ENCODE data around the gene DOCK4. TPM values are rescaled to one million over a fixed set of nuclear protein-coding genes. Genes with fewer than 3 reads are reported as not detected.

Gene DOCK4
- total and polyA plus RNA-seq, 10 of the 15 experiments (the other 5 are each of a cell fraction or from before 2014, with no cell fraction given) = 0.03 to 0.73 (median 0.38) TPM

DNA sequence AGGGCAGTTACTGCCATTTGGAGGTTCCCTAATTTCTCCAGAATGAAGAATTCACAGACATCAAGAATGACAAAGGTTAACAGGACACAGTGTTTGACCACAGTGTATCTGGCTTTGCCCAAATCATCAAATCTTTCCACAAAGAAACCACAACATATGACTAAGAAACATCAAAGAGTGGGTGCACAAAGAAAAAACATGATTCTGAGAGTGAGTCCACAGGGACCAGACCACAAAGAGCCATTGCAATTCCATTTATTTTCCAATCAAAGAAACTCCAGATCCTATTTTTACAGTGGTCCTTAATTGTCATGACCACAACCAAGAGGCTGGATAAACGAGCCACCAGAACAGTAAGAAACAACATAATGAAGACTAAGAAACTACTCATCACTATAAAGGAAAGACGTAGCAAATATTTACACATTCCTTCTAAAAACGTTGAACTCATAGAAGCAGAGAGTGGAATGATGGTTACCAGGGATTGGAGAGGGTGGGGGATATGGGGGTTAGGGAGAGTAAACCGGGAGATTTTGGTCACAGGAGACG lies 286.5 kb downstream of the DOCK4 start (continued):
- TF ChIP-seq, protein P1, sequence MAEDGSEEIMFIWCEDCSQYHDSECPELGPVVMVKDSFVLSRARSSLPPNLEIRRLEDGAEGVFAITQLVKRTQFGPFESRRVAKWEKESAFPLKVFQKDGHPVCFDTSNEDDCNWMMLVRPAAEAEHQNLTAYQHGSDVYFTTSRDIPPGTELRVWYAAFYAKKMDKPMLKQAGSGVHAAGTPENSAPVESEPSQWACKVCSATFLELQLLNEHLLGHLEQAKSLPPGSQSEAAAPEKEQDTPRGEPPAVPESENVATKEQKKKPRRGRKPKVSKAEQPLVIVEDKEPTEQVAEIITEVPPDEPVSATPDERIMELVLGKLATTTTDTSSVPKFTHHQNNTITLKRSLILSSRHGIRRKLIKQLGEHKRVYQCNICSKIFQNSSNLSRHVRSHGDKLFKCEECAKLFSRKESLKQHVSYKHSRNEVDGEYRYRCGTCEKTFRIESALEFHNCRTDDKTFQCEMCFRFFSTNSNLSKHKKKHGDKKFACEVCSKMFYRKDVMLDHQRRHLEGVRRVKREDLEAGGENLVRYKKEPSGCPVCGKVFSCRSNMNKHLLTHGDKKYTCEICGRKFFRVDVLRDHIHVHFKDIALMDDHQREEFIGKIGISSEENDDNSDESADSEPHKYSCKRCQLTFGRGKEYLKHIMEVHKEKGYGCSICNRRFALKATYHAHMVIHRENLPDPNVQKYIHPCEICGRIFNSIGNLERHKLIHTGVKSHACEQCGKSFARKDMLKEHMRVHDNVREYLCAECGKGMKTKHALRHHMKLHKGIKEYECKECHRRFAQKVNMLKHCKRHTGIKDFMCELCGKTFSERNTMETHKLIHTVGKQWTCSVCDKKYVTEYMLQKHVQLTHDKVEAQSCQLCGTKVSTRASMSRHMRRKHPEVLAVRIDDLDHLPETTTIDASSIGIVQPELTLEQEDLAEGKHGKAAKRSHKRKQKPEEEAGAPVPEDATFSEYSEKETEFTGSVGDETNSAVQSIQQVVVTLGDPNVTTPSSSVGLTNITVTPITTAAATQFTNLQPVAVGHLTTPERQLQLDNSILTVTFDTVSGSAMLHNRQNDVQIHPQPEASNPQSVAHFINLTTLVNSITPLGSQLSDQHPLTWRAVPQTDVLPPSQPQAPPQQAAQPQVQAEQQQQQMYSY (CRISPR knock-in tag; IDR thresholded peaks at IDR 0.05) = no peak

DNA sequence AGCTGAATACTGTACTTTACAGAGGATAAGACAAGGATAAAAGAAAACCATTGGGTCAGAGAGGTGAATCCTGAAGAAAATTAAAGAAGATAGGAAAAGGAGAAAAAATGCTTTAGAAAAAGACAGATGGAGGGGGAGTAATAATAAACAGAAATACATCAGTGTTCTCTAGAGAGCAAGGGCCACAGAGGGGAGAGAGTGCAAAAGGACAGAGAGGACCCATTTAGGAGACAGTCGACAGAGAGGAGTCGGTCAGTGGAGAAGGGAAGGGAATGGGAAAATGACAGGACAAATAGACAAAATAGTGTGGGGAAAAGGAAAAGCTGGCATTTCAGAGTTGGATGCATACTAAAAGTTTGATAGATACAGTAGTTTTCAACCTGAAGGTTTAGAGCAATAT lies 287.0 kb downstream of the DOCK4 start:
- Histone ChIP-seq H3K27ac (ENCODE audit: control insufficient read depth, insufficient read depth) (no peak overlapping the region), H3K9me3 (replicated peaks; ENCODE audit: control insufficient read depth, insufficient read depth, low read length) (no peaks in the 10 kb centered on the region), H3K79me2 (ENCODE audit: control insufficient read depth, insufficient read depth, low read length) (no peaks in the 10 kb centered on the region), H2AFZ (ENCODE audit: control insufficient read depth, low read depth, low read length) (no peak overlapping the region), H3K4me3 (no peak overlapping the region), H3K4me2 (ENCODE audit: control insufficient read depth, insufficient read depth) (no peak overlapping the region), H3K36me3 (ENCODE audit: control insufficient read depth in 2 of 2, insufficient read depth in 2 of 2, low read length in 1 of 2) (no peaks in the 10 kb centered on the region), H3K27me3 (replicated peaks in 1 of 2; ENCODE audit: control insufficient read depth in 2 of 2, insufficient read depth in 2 of 2, low read length in 1 of 2) (no peaks in the 10 kb centered on the region), H4K20me1 (ENCODE audit: control insufficient read depth, insufficient read depth) (no peaks in the 10 kb centered on the region), H3K4me1 (ENCODE audit: control insufficient read depth, insufficient read depth, low read length) (no peaks in the 10 kb centered on the region), H3K9ac (ENCODE audit: control insufficient read depth, insufficient read depth, low read length) (no peak overlapping the region)
- ChIA-PET RAD21 (ENCODE audit: unreplicated experiment) (no interaction called here), CTCF (no interaction called here), SMC1A (ENCODE audit: uncharacterized antibody, unreplicated experiment) (no interaction called here), POLR2A (no interaction called here)
- ATAC-seq = no peak
- intact Hi-C loops (cut with micrococcal nuclease; ENCODE audit: unreplicated experiment) (no loop called here), in situ Hi-C loops (cut with MboI) (no loop called here)
- BruUV-seq (replicated peaks) = no TSS peak
- DNase-seq (ENCODE audit: low read depth, low spot score) = no peak
- TF ChIP-seq SRF (IDR thresholded peaks at IDR 0.05; ENCODE audit: low read depth in 2 of 2, low read length in 2 of 2) = no peak
- TF ChIP-seq, protein P2, sequence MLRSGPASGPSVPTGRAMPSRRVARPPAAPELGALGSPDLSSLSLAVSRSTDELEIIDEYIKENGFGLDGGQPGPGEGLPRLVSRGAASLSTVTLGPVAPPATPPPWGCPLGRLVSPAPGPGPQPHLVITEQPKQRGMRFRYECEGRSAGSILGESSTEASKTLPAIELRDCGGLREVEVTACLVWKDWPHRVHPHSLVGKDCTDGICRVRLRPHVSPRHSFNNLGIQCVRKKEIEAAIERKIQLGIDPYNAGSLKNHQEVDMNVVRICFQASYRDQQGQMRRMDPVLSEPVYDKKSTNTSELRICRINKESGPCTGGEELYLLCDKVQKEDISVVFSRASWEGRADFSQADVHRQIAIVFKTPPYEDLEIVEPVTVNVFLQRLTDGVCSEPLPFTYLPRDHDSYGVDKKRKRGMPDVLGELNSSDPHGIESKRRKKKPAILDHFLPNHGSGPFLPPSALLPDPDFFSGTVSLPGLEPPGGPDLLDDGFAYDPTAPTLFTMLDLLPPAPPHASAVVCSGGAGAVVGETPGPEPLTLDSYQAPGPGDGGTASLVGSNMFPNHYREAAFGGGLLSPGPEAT (IDR thresholded peaks at IDR 0.05; ENCODE audit: low read depth) = no peak
- TF ChIP-seq MEF2A (IDR thresholded peaks at IDR 0.05; ENCODE audit: insufficient read depth, low read depth, low read length) = no peak
- TF ChIP-seq PAX8 (IDR thresholded peaks at IDR 0.05) = no peak
- TF ChIP-seq ZNF274 (IDR thresholded peaks at IDR 0.05; ENCODE audit: insufficient read depth, insufficient read length) = no peak
- no peak for FAIRE-seq
- WGBS (ENCODE audit: insufficient coverage, insufficient replicate concordance, low lambda C conversion rate, missing lambda C conversion rate) = 100% methylated on average over 2 of the region's 2 CpGs
